Cardiac fibroblast (primary cell): Measurements from ENCODE around the gene ROBO2.

Source experiments
- DNase-seq, 2 donors: peaks; one replicate each; pipeline versions ENCODE4 v3.0.0 to v3.0.0-alpha.2; 2010; ENCODE audit warnings: low read depth in 2 of 2
- H3K4me3 ChIP-seq, 2 donors: replicated peaks in 1 of 2; 1 replicate in 1 of 2; 2 replicates in 1 of 2; pipeline ENCODE4 v1.5.1; 2011; ENCODE audit warnings: low read depth in 2 of 2, low read length in 2 of 2, mild to moderate bottlenecking in 2 of 2, moderate library complexity in 1 of 2
- TF ChIP-seq, protein P1 (sequence below): IDR thresholded peaks from one replicate; pipeline ENCODE4 v1.5.1; 2011; ENCODE audit warnings: low read depth, mild to moderate bottlenecking, low read length, inconsistent platforms

ROBO2 gene

DNA sequence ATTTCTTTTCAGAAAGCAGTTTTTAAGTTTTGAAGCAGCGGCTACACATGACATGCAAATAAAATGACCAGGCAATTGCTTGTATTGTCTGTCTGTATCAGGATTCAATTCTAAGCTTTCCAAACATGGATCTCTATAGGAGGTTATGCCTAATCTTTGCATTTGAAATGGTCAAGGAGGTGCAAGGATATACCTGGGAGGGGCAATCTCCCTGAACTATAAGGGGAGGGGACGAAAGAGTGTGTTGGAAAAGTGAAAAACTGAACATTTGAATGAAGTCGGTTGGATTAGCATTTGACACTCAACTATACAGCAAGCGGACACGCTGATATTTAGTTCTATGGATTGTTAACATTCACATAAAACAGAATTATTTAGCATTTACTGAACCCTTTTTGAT, 11.7 kb downstream of the ROBO2 start:
- no peak overlapping the region for H3K4me3 ChIP-seq
- TF ChIP-seq, protein P1, sequence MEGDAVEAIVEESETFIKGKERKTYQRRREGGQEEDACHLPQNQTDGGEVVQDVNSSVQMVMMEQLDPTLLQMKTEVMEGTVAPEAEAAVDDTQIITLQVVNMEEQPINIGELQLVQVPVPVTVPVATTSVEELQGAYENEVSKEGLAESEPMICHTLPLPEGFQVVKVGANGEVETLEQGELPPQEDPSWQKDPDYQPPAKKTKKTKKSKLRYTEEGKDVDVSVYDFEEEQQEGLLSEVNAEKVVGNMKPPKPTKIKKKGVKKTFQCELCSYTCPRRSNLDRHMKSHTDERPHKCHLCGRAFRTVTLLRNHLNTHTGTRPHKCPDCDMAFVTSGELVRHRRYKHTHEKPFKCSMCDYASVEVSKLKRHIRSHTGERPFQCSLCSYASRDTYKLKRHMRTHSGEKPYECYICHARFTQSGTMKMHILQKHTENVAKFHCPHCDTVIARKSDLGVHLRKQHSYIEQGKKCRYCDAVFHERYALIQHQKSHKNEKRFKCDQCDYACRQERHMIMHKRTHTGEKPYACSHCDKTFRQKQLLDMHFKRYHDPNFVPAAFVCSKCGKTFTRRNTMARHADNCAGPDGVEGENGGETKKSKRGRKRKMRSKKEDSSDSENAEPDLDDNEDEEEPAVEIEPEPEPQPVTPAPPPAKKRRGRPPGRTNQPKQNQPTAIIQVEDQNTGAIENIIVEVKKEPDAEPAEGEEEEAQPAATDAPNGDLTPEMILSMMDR, result no peak

DNA sequence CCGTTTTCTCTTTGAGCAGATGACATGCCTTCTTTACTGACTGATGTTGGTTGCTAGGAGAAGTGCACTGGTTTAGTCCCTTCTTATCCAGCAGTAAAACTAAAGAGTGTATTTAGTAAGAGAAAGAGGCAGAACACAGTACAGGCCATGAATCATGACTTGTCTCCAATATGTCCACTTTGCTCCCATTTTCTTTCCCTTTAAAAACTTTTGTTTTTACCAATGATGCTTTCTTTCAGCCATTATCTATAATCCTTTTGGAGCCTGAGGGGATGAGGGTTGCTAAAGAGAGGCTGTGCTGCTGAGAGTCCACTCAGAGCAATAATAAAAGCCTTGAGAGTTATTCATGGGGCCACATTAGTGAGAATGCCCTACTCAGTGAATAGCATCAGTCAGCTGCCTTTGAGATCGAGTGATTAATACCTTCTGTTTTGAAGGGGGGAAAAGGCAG, 12.2 kb downstream of the ROBO2 start:
- DNase-seq, result no peak
- TF ChIP-seq, protein P1, result no peak
- H3K4me3 ChIP-seq, result no peak overlapping the region

More for the DNA sequence above, 11.7 kb downstream of the ROBO2 start:
- no peak for DNase-seq

DNA sequence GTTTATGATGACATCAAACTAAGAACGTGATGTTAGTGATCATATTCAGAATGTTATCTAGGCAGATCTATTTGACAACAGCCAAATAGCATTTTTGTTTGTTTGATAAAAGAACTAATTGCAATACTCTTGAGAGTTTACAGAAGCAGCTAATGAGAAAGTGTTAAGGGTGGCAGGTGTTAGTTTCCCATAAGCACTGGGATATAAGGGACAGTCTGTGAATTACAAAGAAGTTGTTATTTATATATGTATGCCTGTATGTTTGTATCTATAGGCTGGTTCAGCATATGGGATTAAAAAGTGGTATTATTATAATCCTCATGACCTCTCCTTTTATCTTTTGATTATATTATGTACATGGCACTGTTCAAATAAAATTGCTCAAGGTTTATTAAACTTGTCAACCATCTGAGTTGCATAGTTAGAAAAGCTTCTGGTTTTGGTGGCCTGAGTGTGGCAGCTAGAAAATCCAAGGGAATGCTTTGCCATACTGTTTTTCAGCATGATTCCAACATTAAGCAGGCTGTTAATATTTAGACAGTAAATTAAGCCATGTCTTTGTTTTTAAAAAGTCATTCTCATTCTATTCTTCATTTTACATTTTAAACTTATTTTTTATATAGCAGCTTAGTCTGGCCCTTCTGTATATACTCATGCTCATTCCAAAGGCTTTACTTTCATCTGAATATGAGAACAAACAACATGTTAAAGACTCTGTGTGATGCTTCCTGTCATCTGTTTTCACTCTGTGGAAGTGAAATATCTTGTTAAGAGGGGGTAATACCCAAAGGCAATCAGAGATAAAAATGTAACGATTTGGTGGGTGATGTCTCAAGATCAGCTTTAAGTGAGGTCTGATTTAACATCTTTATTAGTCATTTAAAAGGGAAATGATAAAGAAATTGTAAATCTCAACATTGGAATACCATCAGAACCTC, 13.1 kb downstream of the ROBO2 start:
- TF ChIP-seq, protein P1, result no peak
- no peak for DNase-seq
- H3K4me3 ChIP-seq, result no peak overlapping the region

DNA sequence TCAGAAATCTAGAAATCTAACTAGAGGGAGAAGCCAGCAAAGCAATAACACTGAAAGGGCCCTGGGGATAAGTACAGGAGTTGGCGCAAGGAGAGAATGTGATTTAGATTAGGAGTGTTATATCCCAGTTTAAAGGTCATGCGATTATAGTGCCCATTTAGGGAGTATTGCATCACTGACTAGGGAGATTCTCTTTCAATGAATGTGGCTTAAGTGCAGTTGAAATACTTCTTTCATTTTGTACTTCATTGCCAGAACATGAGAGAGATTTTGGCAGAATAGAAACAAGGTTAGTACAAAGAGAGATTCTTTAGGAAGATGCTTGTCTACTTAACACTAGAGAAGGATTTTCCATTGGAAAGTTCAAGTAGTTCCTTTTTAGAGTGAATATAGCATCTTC, 13.9 kb downstream of the ROBO2 start:
- no peak overlapping the region for H3K4me3 ChIP-seq
- DNase-seq, result no peak
- TF ChIP-seq, protein P1, result no peak

DNA sequence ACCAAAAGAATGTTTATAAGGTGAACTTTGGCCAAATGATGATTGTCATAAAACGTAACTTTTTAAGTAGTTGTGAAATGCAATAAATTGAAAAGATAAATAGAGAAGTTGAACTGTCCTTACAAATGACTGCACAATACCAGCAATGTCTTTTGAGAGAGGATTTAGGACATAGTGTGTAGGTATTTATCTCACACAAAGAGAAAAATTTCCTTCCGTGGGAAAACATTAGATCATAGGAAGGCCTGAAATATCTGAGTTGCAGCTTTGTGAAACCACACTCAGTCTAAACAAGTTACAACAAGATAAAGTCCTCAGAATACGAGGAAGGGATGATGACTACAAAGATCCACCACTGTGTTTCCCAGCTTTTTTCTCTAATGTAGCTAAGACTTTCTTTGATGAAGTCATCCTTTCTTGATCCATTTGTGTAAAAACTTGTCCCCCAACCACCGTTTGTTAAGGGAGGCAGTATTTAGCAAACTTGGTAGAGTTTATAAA, 16.0 kb downstream of the ROBO2 start:
- H3K4me3 ChIP-seq, result no peak overlapping the region
- TF ChIP-seq, protein P1, result no peak
- DNase-seq, result no peak

DNA sequence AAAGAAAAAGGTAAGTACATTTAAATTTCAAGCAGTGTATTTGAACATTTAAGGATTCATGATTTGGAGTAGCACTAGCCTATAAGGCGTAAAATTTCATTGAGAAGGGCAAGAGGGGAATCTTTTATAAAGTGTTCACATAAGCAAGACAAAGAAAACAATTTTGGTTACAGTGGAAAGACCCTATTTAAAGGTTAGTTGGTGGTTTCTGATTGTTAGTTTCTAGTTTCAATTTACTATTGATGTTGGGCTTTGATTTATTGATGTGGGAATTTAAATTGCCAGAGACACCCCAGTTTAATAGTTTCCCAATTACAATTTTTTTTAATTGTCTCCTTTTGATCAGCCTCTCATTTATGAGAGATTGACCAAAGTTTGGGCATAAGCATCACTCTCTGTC, 19.5 kb downstream of the ROBO2 start:
- no peak overlapping the region for H3K4me3 ChIP-seq
- TF ChIP-seq, protein P1, result no peak
- no peak for DNase-seq
